HT1080 (cell line): ENCODE results near the gene UBALD1. TPM values are rescaled to one million over a fixed set of nuclear protein-coding genes. Genes with fewer than 3 reads are reported as not detected.
A peak's percentile ranks its signal among the peaks of the same experiment; 100 is the strongest.

Source experiments
- DNase-seq: peaks from one replicate; pipeline ENCODE4 v3.0.0-alpha.2; 2015; ENCODE audit warnings: low read depth
- total RNA-seq: library from RNA; depleted of rRNA; stranded (reverse); fragments of >200 nt; shearing (Covaris generic); gene quantifications from 2 replicates; pipeline ENCODE4 v1.2.3, GENCODE V29; 2014

The UBALD1 gene
- total RNA-seq, 1 experiment from 2014 or later: 44.2 TPM

- peak; percentile 99 for DNase-seq
Observed at GRCh38 chr16:4616047-4616811, 1.5 kb upstream of the UBALD1 start.

GRCh38 chr16:4615384-4616046 lies 827 bp upstream of the UBALD1 start:
- DNase-seq: no peak

- DNase-seq: peak; percentile 26
Observed at GRCh38 chr16:4613636-4614570, 785 bp downstream of the UBALD1 start.

- DNase-seq: no peak
Observed at GRCh38 chr16:4612977-4613635, 1.6 kb downstream of the UBALD1 start.

GRCh38 chr16:4612474-4612931 lies 2.2 kb downstream of the UBALD1 start:
- no peak for DNase-seq

GRCh38 chr16:4611337-4612021 lies 3.2 kb downstream of the UBALD1 start:
- DNase-seq: no peak

GRCh38 chr16:4610011-4611005 lies 4.4 kb downstream of the UBALD1 start:
- DNase-seq: no peak

GRCh38 chr16:4609200-4610010 lies 5.3 kb downstream of the UBALD1 start:
- DNase-seq: no peak

GRCh38 chr16:4608704-4608980 lies 6.0 kb downstream of the UBALD1 start:
- DNase-seq: no peak

- DNase-seq: no peak
Observed at GRCh38 chr16:4607841-4608703, 6.6 kb downstream of the UBALD1 start.

GRCh38 chr16:4606354-4606753 lies 8.3 kb downstream of the UBALD1 start:
- no peak for DNase-seq

GRCh38 chr16:4604401-4604800 lies 10.3 kb downstream of the UBALD1 start:
- DNase-seq: no peak

GRCh38 chr16:4603624-4604170 lies 11.0 kb downstream of the UBALD1 start:
- DNase-seq: no peak

- DNase-seq: no peak
Observed at GRCh38 chr16:4602331-4602730, 12.4 kb downstream of the UBALD1 start.

GRCh38 chr16:4601864-4602186 lies 12.9 kb downstream of the UBALD1 start:
- no peak for DNase-seq

GRCh38 chr16:4601036-4601863 lies 13.4 kb downstream of the UBALD1 start:
- no peak for DNase-seq

GRCh38 chr16:4599545-4599944 lies 15.1 kb downstream of the UBALD1 start:
- no peak for DNase-seq
